Activated naive CD8-positive, alpha-beta T cell treated with anti-CD3 and anti-CD28 coated beads for 36 hours (primary cell): ENCODE measurements around the gene FANCB. TPM values are rescaled to one million over a fixed set of nuclear protein-coding genes. Genes with fewer than 3 reads are reported as not detected.

Experiments used
- DNase-seq: peaks from one replicate; pipeline ENCODE4 v3.0.0; 2021
- H3K27ac Mint-ChIP-seq: one replicate; pipeline ENCODE4 v1.8.0; 2022; ENCODE audit warnings: mild to moderate bottlenecking, moderate library complexity, mixed read lengths
- H3K27me3 Mint-ChIP-seq: one replicate; pipeline ENCODE4 v1.8.0; 2022; ENCODE audit warnings: mild to moderate bottlenecking, mixed read lengths
- H3K36me3 Mint-ChIP-seq: one replicate; pipeline ENCODE4 v1.8.0; 2021; ENCODE audit warnings: mild to moderate bottlenecking, mixed read lengths
- H3K4me1 Mint-ChIP-seq: one replicate; pipeline ENCODE4 v1.8.0; 2021; ENCODE audit warnings: mixed read lengths
- H3K4me3 Mint-ChIP-seq: one replicate; pipeline ENCODE4 v1.8.0; 2022; ENCODE audit warnings: mild to moderate bottlenecking, moderate library complexity, mixed read lengths
- H3K9me3 Mint-ChIP-seq: one replicate; pipeline ENCODE4 v1.8.0; 2022; ENCODE audit warnings: mixed read lengths
- total RNA-seq, 2 experiments: library from RNA; stranded (reverse); gene quantifications; one replicate each; pipeline ENCODE4 v1.2.3, GENCODE V29; 2021

The FANCB gene
- total RNA-seq, result 10 to 100 TPM; 13.6 to 14.0 TPM

DNA sequence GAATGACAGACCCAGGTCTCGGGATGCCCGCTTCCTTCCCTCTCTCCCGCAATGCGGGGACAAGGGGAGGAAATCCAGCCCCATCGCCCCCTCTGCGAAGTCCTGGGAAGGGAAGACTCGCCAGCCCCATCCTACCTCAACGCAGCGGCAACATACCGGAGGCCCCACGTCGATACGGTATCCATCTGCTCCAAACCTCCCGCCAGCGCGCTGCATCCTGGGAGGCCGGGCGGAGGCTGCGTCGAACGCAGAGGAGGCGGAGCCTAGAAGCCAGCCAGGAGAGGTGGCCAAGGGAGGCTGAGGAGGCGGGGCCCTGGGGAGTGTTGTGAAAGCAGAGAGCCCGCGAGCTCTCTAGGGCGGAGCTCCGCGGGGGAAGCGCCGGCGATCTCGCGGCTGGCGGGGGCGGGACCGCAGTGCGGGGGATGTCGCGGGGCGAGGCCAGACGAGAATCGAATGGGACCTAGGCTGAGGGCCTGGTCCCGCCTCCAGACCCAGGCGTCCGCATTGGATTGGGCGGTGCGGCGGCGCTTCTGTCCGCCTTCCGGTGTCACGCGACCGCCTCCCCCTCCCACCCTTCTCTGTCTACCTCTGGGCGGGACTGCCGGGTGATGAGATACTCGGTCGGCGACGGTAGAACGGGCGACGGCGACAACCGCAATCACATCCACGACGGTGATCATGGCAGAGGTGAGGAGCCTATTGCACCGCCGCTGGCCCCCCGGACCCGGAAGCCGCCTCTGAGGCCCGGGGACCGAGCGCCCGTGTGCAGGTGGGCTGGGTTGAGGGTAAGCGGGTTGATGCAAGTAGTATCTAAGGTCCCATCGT is at the start of gene FANCB, which contains the start of gene MOSPD2:
Gene FANCB (minus strand): TSS at position 219 of the 825 bp plus-strand sequence. CDS start 7,559 bp downstream, outside the sequence.
Gene MOSPD2 (plus strand): TSS at position 571 of the 825 bp plus-strand sequence. CDS start 108 bp downstream, at position 679.
- Mint-ChIP-seq H3K9me3 (no peaks in the 10 kb centered on the region), H3K4me1 (peaks cover 6% of the 10 kb centered on the region), H3K27ac (peak within 1 kb of the TSS; percentile 82), H3K36me3 (peaks cover 17% of the 10 kb centered on the region), H3K4me3 (peak within 1 kb of the TSS; percentile 83), H3K27me3 (no peaks in the 10 kb centered on the region)
- peak; percentile 93 for DNase-seq

DNA sequence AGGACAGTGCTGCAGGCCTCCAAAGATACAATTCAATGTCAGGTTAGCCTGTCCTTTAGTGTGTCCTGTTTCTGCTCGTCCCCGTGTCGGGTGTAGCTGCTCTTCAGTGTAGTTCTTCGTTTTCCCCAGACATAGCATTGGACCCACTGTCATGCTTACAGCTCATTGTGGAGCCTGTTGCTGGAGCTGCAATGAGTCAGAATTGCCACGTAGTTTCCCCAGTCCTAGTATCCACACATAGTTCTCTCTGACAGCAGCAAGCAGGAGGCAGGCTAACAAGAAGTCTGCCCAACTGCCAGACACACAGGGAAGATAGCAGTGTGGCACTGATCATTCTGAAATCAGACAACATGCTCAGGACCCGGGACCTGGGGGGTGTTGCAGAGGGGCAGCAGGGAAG is 49.6 kb upstream of the FANCB start:
- no peak for DNase-seq
- Mint-ChIP-seq H3K27me3 (no peaks in the 10 kb centered on the region), H3K4me1 (peaks cover 2% of the 10 kb centered on the region), H3K9me3 (no peaks in the 10 kb centered on the region), H3K27ac (no peak overlapping the region), H3K36me3 (peaks cover 8% of the 10 kb centered on the region), H3K4me3 (no peak overlapping the region)

DNA sequence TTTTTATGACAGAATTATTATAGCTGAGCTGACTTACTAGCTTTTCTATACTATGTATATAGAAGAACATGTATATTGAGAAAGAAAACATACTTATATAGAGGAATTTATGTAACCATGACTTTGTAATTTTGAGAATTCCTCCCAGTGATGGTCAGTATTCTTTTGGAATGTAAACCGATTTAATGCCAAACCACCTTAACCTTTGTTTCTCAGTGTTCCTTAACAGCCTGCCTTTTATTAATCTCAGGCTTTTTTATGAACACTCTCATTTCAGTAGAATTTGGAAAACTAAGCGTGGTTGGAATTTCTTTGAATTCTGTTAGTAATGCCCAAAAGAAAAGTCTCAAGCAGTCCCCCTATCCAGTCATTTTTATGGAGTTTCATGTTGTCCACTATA is 47.3 kb upstream of the FANCB start:
- Mint-ChIP-seq H3K36me3 (peaks cover 15% of the 10 kb centered on the region), H3K27ac (no peak overlapping the region), H3K9me3 (no peaks in the 10 kb centered on the region), H3K4me1 (peaks cover 2% of the 10 kb centered on the region), H3K27me3 (no peaks in the 10 kb centered on the region), H3K4me3 (no peak overlapping the region)
- DNase-seq, result no peak

DNA sequence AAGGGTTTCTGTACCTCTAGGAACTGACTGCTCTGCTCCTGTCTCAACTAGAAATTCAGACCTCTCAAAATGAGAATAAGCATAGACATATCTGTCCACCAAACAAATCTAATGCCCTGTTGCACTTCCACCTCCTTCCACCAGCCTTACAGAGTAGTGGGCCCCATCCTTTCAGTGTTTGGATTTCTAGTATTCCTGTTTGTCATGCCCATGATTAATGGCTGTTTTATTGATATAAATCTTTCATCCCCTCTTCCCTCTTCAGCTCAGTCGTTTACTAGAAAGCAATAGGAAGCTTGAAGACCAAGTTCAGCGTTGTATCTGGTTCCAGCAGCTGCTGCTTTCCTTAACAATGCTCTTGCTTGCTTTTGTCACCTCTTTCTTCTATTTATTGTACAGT is 46.5 kb upstream of the FANCB start:
- H3K4me1 Mint-ChIP-seq, result peaks cover 2% of the 10 kb centered on the region
- H3K9me3 Mint-ChIP-seq, result no peaks in the 10 kb centered on the region
- H3K27ac Mint-ChIP-seq, result no peak overlapping the region
- no peak overlapping the region for H3K4me3 Mint-ChIP-seq
- H3K36me3 Mint-ChIP-seq, result peaks cover 15% of the 10 kb centered on the region
- DNase-seq, result no peak
- H3K27me3 Mint-ChIP-seq, result no peaks in the 10 kb centered on the region

DNA sequence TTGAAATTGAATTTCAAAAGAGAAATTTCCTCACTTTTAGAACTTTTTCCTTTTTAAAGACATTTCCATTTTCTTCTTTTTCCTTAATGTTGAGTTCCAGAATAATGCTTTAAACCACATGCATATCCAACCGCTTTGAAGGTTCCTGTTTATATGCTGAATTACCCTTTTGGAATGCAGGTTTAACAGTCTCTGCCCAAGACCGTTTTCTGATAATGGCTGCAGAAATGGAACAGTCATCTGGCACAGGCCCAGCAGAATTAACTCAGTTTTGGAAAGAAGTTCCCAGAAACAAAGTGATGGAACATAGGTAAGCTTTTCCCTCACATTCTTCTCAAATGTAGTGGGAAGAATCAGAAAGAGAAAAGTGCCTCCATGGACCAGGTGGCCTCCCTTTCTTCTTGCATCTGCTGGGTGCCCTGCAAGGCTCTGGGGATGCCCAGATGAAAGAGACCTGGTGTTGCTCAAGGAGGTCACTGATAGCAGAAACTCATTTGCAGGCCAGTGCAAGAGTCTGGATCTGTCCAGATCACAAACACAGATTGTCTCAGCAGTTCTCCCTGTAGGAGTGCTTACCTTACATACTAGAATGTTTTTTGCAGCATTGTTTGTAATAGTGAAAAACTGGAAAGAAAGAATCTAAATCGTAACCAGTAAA is 43.3 kb upstream of the FANCB start:
- Mint-ChIP-seq H3K27me3 (no peaks in the 10 kb centered on the region), H3K36me3 (peaks cover 17% of the 10 kb centered on the region), H3K4me3 (no peak overlapping the region), H3K27ac (no peak overlapping the region), H3K9me3 (no peaks in the 10 kb centered on the region), H3K4me1 (peaks cover 2% of the 10 kb centered on the region)
- DNase-seq, result no peak

DNA sequence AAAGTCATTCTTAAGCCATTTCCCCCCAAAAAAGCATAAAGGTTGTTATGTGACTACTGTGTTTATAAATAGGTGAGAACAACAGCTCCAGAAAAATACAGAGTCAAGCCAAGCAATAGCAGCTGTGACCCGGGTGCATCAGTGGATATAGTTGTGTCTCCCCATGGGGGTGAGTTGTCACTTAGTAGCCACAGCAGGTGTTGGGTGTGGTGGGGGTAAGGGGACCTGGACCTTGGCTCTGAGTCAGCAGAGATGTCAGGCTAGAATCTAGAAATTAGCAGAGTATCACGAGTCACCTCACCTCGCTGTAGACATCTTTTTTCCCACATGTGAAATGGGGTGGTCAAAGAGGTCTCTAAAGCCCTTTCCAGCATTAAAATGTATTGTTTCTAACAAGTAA is 42.7 kb upstream of the FANCB start:
- no peak for DNase-seq
- no peaks in the 10 kb centered on the region for H3K9me3 Mint-ChIP-seq
- peaks cover 17% of the 10 kb centered on the region for H3K36me3 Mint-ChIP-seq
- H3K27me3 Mint-ChIP-seq, result no peaks in the 10 kb centered on the region
- H3K27ac Mint-ChIP-seq, result no peak overlapping the region
- H3K4me3 Mint-ChIP-seq, result no peak overlapping the region
- peaks cover 2% of the 10 kb centered on the region for H3K4me1 Mint-ChIP-seq

DNA sequence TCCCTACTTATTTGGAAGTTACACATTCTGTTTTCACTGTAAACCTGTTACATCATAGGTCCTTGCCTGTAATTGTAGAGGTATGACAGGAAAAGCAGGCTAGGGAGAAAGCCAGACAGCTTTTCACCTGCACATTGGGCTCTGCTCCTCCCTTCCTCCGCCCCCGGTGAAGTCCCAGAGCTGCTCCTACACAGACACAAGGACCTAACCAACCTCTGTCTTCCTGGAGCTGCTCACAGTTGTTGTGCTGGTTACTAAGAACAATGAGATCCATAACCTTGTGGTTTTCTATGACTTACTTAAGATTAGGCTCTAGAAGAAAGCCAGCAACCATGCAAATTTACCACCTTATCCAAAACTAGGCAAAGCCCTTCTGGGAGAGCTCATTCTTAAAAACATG is 40.4 kb upstream of the FANCB start:
- Mint-ChIP-seq H3K4me1 (peaks cover 2% of the 10 kb centered on the region), H3K9me3 (no peaks in the 10 kb centered on the region), H3K4me3 (no peak overlapping the region), H3K27me3 (no peaks in the 10 kb centered on the region), H3K36me3 (peaks cover 13% of the 10 kb centered on the region), H3K27ac (no peak overlapping the region)
- no peak for DNase-seq

DNA sequence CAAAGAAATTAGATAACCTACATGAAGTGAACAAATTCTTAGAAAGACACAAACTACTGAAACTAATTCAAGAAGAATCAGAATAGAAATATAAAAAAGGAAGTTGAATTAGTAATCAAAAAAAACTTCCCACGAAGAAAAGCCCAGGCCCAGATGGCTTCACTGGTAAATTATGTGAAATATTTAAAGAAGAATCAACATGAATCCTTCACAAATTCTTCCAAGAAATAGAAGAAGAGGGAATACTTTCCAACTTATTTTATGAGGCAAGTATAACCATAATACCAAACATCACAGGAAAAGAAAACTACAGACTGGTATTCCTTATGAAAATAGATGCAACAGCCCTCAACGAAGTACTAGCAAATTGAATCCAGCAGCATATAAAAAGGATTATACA is 31.0 kb upstream of the FANCB start:
- H3K27me3 Mint-ChIP-seq, result no peaks in the 10 kb centered on the region
- no peaks in the 10 kb centered on the region for H3K4me1 Mint-ChIP-seq
- no peak for DNase-seq
- peaks cover 6% of the 10 kb centered on the region for H3K9me3 Mint-ChIP-seq
- H3K27ac Mint-ChIP-seq, result no peak overlapping the region
- H3K4me3 Mint-ChIP-seq, result no peak overlapping the region
- H3K36me3 Mint-ChIP-seq, result peaks cover 34% of the 10 kb centered on the region

DNA sequence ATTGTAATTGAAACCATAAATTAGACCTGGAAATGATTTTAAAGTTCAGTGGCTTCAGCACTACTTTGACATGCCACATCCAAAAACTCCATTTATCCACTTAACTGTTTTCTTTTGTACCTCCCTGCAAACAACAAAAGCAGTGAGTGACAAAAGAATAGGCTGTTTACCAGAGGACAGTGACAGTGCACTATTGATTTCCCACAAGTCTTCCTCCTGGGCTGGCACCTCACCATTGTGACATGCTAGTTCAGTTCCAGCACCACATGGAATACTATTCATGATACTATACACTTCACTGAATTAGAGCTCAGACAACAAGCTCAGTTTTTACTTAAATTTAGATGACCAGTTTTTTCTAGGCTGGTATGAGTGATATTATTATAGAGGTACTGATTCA is 29.7 kb upstream of the FANCB start:
- no peak for DNase-seq
- Mint-ChIP-seq H3K9me3 (peaks cover 6% of the 10 kb centered on the region), H3K36me3 (peaks cover 38% of the 10 kb centered on the region), H3K27ac (no peak overlapping the region), H3K27me3 (no peaks in the 10 kb centered on the region), H3K4me3 (no peak overlapping the region), H3K4me1 (no peaks in the 10 kb centered on the region)

DNA sequence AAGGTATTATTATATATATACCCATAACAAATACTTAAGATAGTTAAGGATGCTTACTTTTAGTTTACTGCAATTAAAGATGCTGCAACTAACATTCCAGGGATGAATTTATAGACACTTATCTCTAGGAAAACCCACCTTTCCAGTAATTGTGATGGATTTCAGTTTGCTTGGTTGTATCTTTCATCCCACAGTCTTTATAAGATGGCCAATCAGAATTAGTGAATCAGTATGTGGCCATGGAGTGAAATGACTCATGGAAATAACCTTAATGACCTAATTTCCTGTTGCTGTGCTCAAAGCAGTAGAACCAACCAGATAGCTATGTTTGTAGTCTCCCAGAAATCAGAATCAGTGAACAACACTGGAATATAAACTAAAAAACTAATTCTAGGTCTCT is 26.7 kb upstream of the FANCB start:
- no peak for DNase-seq
- Mint-ChIP-seq H3K36me3 (peaks cover 38% of the 10 kb centered on the region), H3K9me3 (peaks cover 5% of the 10 kb centered on the region), H3K4me1 (peaks cover 6% of the 10 kb centered on the region), H3K27me3 (no peaks in the 10 kb centered on the region), H3K27ac (peak overlapping the region; percentile 84), H3K4me3 (no peak overlapping the region)

DNA sequence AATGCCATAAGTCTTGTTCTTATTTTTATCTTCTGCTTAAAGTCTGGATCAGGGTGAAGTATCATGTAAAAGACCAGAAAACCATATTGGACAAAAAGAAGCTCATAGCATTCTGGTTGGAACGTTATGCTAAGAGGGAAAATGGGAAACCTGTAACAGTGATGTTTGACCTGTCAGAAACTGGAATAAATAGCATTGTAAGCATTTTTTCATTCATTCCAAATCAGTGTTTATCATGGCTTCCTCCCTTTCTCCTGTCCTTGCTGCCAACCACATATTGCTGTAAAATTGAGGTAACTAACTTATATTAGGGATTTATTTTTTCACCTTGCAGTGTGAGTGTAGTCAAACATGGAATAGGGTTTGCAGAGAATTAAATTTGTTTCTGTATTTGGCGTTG is 24.2 kb upstream of the FANCB start:
- Mint-ChIP-seq H3K4me1 (peaks cover 6% of the 10 kb centered on the region), H3K27ac (no peak overlapping the region), H3K4me3 (no peak overlapping the region)

DNA sequence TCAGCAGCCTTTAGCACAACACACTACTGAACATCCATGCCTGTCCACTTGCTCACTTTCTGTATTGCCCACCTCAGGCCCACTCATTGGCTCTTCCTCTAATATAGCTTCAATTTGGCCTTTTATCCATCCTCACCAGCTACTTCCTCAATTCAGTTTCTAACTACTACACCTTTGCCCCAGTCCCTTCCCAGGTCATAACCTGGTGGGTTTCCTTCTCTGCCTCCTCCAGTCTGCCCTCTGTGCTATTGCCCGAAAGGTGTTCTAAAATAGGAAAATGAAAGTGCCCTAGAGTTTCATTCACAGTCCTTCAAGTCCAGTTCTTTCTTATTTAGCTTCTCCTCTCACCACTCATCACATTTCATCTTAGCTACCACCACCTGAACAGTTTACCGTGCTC is 23.4 kb upstream of the FANCB start:
- Mint-ChIP-seq H3K36me3 (peaks cover 18% of the 10 kb centered on the region), H3K27ac (no peak overlapping the region), H3K4me1 (peaks cover 6% of the 10 kb centered on the region), H3K4me3 (no peak overlapping the region), H3K27me3 (no peaks in the 10 kb centered on the region), H3K9me3 (no peaks in the 10 kb centered on the region)
- DNase-seq, result no peak

More for the DNA sequence above, 24.2 kb upstream of the FANCB start:
- Mint-ChIP-seq H3K9me3 (no peaks in the 10 kb centered on the region), H3K27me3 (no peaks in the 10 kb centered on the region), H3K36me3 (peaks cover 21% of the 10 kb centered on the region)
- no peak for DNase-seq

DNA sequence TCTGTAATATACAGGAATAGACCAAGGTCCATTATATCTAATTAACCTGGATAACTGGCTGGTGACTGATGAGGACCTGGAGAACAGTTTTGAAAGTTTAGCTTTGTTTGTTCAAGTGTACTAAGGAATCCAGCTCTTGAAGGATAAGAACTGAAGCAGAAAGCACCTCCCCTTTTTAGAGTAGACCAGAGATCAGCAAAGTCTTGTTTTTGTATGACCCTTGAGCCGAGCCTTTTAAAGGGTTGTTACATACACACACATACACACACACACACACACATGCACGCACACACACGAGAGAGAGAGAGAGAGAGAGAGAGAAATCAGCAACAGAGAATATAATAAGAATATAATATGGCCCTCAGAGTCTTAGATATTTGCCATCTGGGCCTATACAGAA is 13.4 kb upstream of the FANCB start:
- Mint-ChIP-seq H3K4me1 (peaks cover 15% of the 10 kb centered on the region), H3K4me3 (no peak overlapping the region), H3K36me3 (peaks cover 15% of the 10 kb centered on the region), H3K27ac (no peak overlapping the region), H3K27me3 (no peaks in the 10 kb centered on the region), H3K9me3 (no peaks in the 10 kb centered on the region)
- no peak for DNase-seq

DNA sequence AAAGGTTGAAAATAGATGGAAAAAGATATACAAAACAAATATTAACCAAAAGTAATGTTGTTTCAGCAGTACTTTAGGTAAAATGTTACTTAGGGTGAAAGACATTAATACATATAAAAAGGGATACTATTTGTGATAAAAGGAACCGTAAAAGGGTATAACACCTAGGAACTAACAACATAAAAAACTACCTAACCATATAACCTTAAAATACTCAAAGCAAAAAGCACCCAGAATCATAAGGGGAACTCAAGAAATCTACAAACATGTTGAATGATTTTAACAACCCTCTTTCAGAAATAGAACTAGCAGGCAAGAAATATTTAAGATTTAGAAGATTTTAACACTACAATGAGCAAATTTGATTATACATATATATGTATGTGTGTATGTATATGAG is 11.8 kb upstream of the FANCB start:
- no peak overlapping the region for H3K4me3 Mint-ChIP-seq
- peaks cover 19% of the 10 kb centered on the region for H3K4me1 Mint-ChIP-seq
- DNase-seq, result no peak
- H3K36me3 Mint-ChIP-seq, result peaks cover 13% of the 10 kb centered on the region
- no peak overlapping the region for H3K27ac Mint-ChIP-seq
- no peaks in the 10 kb centered on the region for H3K27me3 Mint-ChIP-seq
- H3K9me3 Mint-ChIP-seq, result no peaks in the 10 kb centered on the region

DNA sequence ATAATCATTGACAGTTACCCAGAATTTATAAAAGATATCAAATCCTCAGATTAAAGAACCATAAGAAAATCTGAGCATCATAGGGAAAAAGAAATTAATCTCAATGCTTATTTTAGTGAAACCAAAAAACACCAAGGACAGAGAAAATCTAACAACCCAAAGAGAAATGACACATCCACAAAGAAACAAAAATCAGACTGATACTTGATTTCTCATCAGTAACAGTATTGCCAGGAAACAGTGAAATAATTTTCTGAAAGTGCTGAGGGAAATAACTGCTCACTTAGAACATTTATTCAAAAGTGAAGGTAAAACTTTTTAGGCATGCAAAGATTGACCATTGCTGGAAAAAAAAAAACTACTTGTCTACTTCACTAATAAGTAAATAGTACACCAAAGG is 11.0 kb upstream of the FANCB start:
- Mint-ChIP-seq H3K4me1 (peaks cover 19% of the 10 kb centered on the region), H3K27ac (peak overlapping the region; percentile 84), H3K27me3 (no peaks in the 10 kb centered on the region), H3K9me3 (no peaks in the 10 kb centered on the region), H3K36me3 (peaks cover 13% of the 10 kb centered on the region), H3K4me3 (no peak overlapping the region)
- DNase-seq, result no peak

DNA sequence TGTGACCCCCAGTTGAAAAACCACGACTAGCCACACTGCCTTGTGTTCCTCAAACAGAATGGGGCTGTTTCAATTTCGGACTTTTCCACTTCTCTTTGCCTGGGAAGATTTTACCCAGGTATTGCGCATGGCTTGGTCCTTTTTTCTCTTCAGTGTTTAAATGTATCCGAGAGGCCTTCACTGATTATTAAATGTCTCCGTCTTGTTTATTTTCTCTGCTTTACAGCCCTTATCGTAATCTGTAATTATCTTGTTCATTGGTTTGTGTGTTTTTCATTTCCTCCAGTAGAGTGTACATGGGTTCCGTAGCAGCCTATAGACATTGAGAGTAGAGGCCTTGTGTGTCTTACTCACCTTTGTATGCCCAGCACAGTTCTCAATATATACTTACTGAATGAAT is 2.8 kb upstream of the FANCB start:
- no peak overlapping the region for H3K27ac Mint-ChIP-seq
- no peak for DNase-seq
- H3K4me1 Mint-ChIP-seq, result peaks cover 8% of the 10 kb centered on the region
- no peak overlapping the region for H3K4me3 Mint-ChIP-seq
- H3K9me3 Mint-ChIP-seq, result no peaks in the 10 kb centered on the region
- peaks cover 13% of the 10 kb centered on the region for H3K36me3 Mint-ChIP-seq
- no peaks in the 10 kb centered on the region for H3K27me3 Mint-ChIP-seq
